HEK293T (cell line): ENCODE data around the gene ZNF329.

ENCODE experiments used
- ARNT ChIP-seq: fragments of 450-650 bp; IDR thresholded peaks from 2 replicates; pipeline ENCODE4 v1.6.1; 2017; ENCODE audit warnings: mild to moderate bottlenecking
- ELF4 ChIP-seq: fragments of 450-650 bp; IDR thresholded peaks from 2 replicates; pipeline ENCODE4 v1.6.1; 2017; ENCODE audit warnings: antibody characterized with exemption
- FOXA1 ChIP-seq: fragments of 450-650 bp; IDR thresholded peaks from 2 replicates; pipeline ENCODE4 v1.6.1; 2016; ENCODE audit warnings: mild to moderate bottlenecking
- FOXK2 ChIP-seq: fragments of 450-650 bp; IDR thresholded peaks from 2 replicates; pipeline ENCODE4 v1.6.1; 2016; ENCODE audit warnings: mild to moderate bottlenecking
- L3MBTL2 ChIP-seq: fragments of 450-650 bp; conservative IDR thresholded peaks from 2 replicates; pipeline ENCODE4 v1.6.1; 2016; ENCODE audit warnings: mild to moderate bottlenecking
- PKNOX1 ChIP-seq: fragments of 450-650 bp; IDR thresholded peaks from 2 replicates; pipeline ENCODE4 v1.6.1; 2016
- SP1 ChIP-seq: fragments of 450-650 bp; IDR thresholded peaks from 2 replicates; pipeline ENCODE4 v1.6.1; 2017
- SUZ12 ChIP-seq: fragments of 450-650 bp; IDR thresholded peaks from 2 replicates; pipeline ENCODE4 v1.6.1; 2016; ENCODE audit warnings: mild to moderate bottlenecking

GRCh38 chr19:58085348-58085875, 65.2 kb downstream of the ZNF329 start:
- TF ChIP-seq SUZ12 = no peak
- no peak for TF ChIP-seq SP1
- no peak for TF ChIP-seq ARNT
- TF ChIP-seq FOXA1 = no peak
- TF ChIP-seq PKNOX1 = no peak
- no peak for TF ChIP-seq ELF4
- TF ChIP-seq L3MBTL2 = no peak
- TF ChIP-seq FOXK2 = no peak
